Suprapubic skin (tissue), 4 donors: ENCODE results near the gene STIP1.

Source experiments
- CTCF ChIP-seq, 2 donors: fragments of 200-600 bp in 1 of 2; fragments of 450-650 bp in 1 of 2; sonication (generic) in 1 of 2; IDR thresholded peaks; one replicate each; pipeline ENCODE4 v1.5.1; 2016 to 2019; ENCODE audit warnings: antibody characterized with exemption in 2 of 2, mild to moderate bottlenecking in 1 of 2, moderate library complexity in 1 of 2
- EP300 ChIP-seq: sonication (generic); formaldehyde crosslinking; IDR thresholded peaks from one replicate; pipeline ENCODE4 v1.6.1; 2017; ENCODE audit warnings: antibody characterized with exemption
- POLR2A ChIP-seq, 2 donors: fragments of 450-650 bp; IDR thresholded peaks; one replicate each; pipeline ENCODE4 v1.6.1; 2017; ENCODE audit warnings: antibody characterized with exemption in 2 of 2, mild to moderate bottlenecking in 2 of 2, moderate library complexity in 2 of 2
- POLR2AphosphoS5 ChIP-seq, 3 donors: sonication (generic); formaldehyde crosslinking; IDR thresholded peaks; one replicate each; pipeline ENCODE4 v1.6.1; 2017; ENCODE audit warnings: antibody characterized with exemption in 3 of 3

- TF ChIP-seq CTCF (IDR thresholded peaks at IDR 0.05) (no peak), EP300 (no peak), POLR2A (IDR thresholded peaks at IDR 0.05) (no peak), POLR2AphosphoS5 (IDR thresholded peaks at IDR 0.05) (no peak)
These were observed 34.3 kb downstream of the STIP1 start for GRCh38 chr11:64220271-64220670.
